ENCODE measurements around the gene KCNQ5. TPM values are rescaled to one million over a fixed set of nuclear protein-coding genes. Genes with fewer than 3 reads are reported as not detected.
A peak's percentile ranks its signal among the peaks of the same experiment; 100 is the strongest.

The KCNQ5 gene
- total RNA-seq, 4 donors from 2014 or later: 1.1 to 14.6 (median 9.0) TPM

DNA sequence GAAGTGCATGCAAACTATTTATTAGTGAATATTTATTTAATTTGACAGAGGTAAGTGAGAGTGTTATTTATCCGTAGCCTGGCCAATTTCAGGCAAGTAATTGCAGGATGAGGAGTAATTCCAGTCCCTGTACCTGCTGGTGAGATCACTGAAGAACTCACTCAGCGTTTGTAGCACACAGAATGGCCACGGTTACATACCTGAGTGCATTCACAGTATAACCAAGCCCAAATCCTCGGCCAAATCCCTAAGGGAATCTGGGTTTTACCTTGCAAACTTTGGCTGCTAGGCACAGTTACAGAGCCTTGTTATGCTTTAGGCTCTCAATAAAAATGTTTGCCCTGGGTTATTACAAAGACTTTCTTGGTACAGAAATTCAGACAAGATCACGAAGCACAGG lies 93.3 kb downstream of the KCNQ5 start:
- no peaks in the 10 kb centered on the region for H3K27me3 ChIP-seq
- H3K4me3 ChIP-seq (replicated peaks in 1 of 3): no peak overlapping the region
- H3K36me3 ChIP-seq: no peaks in the 10 kb centered on the region
- H3K27ac ChIP-seq: peak overlapping the region in 1 of 3 donors; percentile 48
- H3K9me3 ChIP-seq: no peaks in the 10 kb centered on the region
- intact Hi-C loops (cut with DNase I): no loop called here
- H3K4me1 ChIP-seq: peaks cover 0 to 3% of the 10 kb centered on the region in 2 donors
- TF ChIP-seq, protein P1, sequence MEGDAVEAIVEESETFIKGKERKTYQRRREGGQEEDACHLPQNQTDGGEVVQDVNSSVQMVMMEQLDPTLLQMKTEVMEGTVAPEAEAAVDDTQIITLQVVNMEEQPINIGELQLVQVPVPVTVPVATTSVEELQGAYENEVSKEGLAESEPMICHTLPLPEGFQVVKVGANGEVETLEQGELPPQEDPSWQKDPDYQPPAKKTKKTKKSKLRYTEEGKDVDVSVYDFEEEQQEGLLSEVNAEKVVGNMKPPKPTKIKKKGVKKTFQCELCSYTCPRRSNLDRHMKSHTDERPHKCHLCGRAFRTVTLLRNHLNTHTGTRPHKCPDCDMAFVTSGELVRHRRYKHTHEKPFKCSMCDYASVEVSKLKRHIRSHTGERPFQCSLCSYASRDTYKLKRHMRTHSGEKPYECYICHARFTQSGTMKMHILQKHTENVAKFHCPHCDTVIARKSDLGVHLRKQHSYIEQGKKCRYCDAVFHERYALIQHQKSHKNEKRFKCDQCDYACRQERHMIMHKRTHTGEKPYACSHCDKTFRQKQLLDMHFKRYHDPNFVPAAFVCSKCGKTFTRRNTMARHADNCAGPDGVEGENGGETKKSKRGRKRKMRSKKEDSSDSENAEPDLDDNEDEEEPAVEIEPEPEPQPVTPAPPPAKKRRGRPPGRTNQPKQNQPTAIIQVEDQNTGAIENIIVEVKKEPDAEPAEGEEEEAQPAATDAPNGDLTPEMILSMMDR (IDR thresholded peaks at IDR 0.05): no peak
- no peak for TF ChIP-seq POLR2A (IDR thresholded peaks at IDR 0.05)
- 29 to 35% methylated on average over 5 of the region's 5 CpGs for WGBS, 2 donors
- peak; percentile 22 to 34 for DNase-seq

DNA sequence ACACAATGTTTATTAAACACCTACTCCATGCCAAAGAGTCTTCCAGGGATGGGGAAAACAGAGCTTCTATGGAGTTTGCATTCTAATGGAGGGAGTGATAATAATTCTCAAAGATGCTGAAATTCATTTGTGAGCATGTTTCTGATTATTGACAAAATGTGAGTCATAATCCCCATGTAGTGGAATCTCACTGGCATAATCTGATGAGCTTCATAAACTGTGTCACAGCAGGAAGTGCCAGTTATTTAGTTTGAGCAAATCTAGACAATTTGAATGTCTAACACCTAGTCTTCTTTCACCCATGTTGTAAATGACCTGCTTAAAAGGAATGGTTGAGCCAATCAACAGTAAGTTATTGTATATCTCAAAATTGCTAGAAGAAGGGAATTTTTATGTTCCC lies 95.1 kb downstream of the KCNQ5 start:
- TF ChIP-seq POLR2A (IDR thresholded peaks at IDR 0.05): no peak
- TF ChIP-seq, protein P1 (IDR thresholded peaks at IDR 0.05): no peak
- H3K27ac ChIP-seq: no peak overlapping the region
- DNase-seq: no peak
- no peaks in the 10 kb centered on the region for H3K27me3 ChIP-seq
- H3K36me3 ChIP-seq: no peaks in the 10 kb centered on the region
- intact Hi-C loops (cut with DNase I): no loop called here
- H3K4me3 ChIP-seq (replicated peaks in 1 of 3): no peak overlapping the region
- peaks cover 0 to 3% of the 10 kb centered on the region in 2 donors for H3K4me1 ChIP-seq
- H3K9me3 ChIP-seq: no peaks in the 10 kb centered on the region

DNA sequence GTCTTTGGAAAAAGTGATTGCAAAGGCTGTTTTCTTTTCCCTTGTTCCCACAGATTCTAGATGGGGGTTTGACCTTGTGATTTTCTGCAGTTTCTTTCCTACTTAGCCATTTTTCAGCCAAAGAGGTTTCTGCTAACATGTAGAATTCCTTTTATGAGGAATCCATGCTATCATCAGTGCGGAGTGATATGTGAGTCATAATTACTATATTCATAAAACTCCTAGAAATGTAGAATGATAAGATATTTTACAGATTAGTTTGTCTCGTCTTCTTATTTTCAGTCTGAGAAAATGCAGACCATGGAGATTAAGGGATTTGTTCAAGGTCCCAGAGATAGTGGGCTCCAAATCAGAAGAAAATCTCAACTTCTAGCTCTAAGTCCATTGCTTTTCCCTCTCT lies 98.6 kb downstream of the KCNQ5 start:
- DNase-seq: no peak
- intact Hi-C loops (cut with DNase I): no loop called here
- 82 to 86% methylated on average over 2 of the region's 2 CpGs for WGBS, 2 donors

DNA sequence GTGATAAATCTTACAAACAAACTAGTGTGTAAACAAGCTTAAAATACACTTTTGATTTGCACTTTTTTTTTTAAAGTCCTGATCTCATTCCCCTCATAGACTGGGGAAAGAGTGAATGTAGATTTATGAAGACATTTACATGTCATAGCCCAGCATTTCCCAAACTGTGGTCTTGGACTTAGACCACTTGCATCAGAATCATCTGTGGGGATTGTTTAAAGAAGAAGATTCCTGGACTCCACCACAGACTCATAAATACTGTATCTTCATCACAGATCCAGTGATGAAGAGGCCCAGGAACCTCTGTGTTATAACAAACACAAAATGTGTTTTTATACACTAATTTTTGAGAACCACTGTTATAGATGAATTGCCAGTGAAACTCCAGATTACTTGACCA lies 99.5 kb downstream of the KCNQ5 start:
- H3K36me3 ChIP-seq: no peaks in the 10 kb centered on the region
- DNase-seq: no peak
- TF ChIP-seq, protein P1 (IDR thresholded peaks at IDR 0.05): no peak
- no peak for TF ChIP-seq POLR2A (IDR thresholded peaks at IDR 0.05)
- intact Hi-C loops (cut with DNase I): no loop called here
- H3K27me3 ChIP-seq: no peaks in the 10 kb centered on the region
- H3K9me3 ChIP-seq: no peaks in the 10 kb centered on the region
- H3K4me3 ChIP-seq (replicated peaks in 1 of 3): no peak overlapping the region
- no peaks in the 10 kb centered on the region for H3K4me1 ChIP-seq
- H3K27ac ChIP-seq: no peak overlapping the region

More for the DNA sequence above, 98.6 kb downstream of the KCNQ5 start:
- TF ChIP-seq POLR2A (IDR thresholded peaks at IDR 0.05): no peak
- TF ChIP-seq, protein P1 (IDR thresholded peaks at IDR 0.05): no peak
- no peak overlapping the region for H3K27ac ChIP-seq
- H3K4me3 ChIP-seq (replicated peaks in 1 of 3): no peak overlapping the region
- H3K9me3 ChIP-seq: no peaks in the 10 kb centered on the region
- no peaks in the 10 kb centered on the region for H3K36me3 ChIP-seq
- no peaks in the 10 kb centered on the region for H3K4me1 ChIP-seq
- H3K27me3 ChIP-seq: no peaks in the 10 kb centered on the region

DNA sequence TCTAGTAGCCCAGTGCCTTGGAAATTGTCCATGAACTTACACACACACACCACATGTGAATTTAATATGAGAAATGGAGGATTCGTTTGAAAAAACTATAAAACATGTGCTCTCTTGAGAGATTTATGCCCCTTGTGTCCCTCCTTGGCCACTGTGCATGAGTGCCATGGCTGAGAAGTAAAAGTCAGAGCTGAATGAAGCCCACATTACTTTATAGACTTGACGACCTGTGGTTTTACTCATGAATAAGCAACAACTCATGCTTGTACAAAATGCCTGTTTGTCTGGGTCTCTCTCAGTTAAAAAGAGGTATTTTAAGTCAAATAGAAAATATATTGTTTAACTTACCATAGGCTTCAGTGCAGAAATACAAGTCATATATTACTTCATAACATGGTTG lies 102.7 kb downstream of the KCNQ5 start:
- H3K27me3 ChIP-seq: no peaks in the 10 kb centered on the region
- H3K4me3 ChIP-seq (replicated peaks in 1 of 3): no peak overlapping the region
- TF ChIP-seq, protein P1 (IDR thresholded peaks at IDR 0.05): no peak
- TF ChIP-seq POLR2A (IDR thresholded peaks at IDR 0.05): no peak
- H3K36me3 ChIP-seq: no peaks in the 10 kb centered on the region
- DNase-seq: no peak
- no peaks in the 10 kb centered on the region for H3K9me3 ChIP-seq
- no peaks in the 10 kb centered on the region for H3K4me1 ChIP-seq
- H3K27ac ChIP-seq: no peak overlapping the region
- intact Hi-C loops (cut with DNase I): no loop called here
- 23 to 26% methylated on average over 2 of the region's 2 CpGs for WGBS, 2 donors

Measured in thyroid gland (tissue), 4 donors.